ENCODE results near the gene GDF10.

GDF10 gene

DNA sequence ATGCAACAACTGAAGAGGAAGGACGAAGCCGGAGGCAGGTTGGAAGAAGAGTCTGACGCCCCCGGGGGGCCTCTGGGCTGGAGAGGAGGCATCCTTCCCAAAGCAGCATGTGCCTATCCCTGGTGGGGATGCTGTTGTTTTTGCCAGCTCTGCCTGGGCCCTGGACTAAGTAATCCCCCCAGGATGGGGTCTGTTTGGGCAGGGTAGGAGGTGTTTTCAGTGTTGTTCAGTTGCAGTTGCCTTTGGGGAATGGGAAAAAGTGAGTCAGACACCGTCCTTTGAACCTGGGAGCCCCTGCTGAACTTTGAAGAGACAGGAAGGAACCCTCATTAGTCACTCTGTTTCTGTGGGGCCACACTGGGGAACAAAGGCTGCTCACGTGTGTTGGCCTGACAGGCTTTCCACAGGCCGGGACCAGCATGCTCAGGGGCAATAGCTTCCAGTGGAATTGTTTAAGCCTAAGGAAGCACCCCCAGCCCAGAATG, 35.2 kb upstream of the GDF10 start:
- no peaks in the 10 kb centered on the region for H3K27me3 ChIP-seq (ENCODE audit: control insufficient read depth in 3 of 3, insufficient read depth in 3 of 3, low read depth in 1 of 3, low read length in 3 of 3)
- no peak overlapping the region for H3K23ac ChIP-seq (ENCODE audit: low read depth, low read length, poor library complexity)
- H3K14ac ChIP-seq (ENCODE audit: low read length) = no peak overlapping the region
- no peak overlapping the region for H4K8ac ChIP-seq (ENCODE audit: low read depth, low read length)
- H2BK5ac ChIP-seq (ENCODE audit: low read length) = no peak overlapping the region
- H2BK15ac ChIP-seq (ENCODE audit: low read length) = no peak overlapping the region
- H3K36me3 ChIP-seq (replicated peaks in 1 of 2; ENCODE audit: control insufficient read depth in 2 of 2, insufficient read depth in 2 of 2, low read length in 2 of 2) = no peaks in the 10 kb centered on the region
- H3K18ac ChIP-seq (ENCODE audit: low read length) = no peak overlapping the region
- no CpG with 5 or more reads among the region's 7 CpGs for WGBS, 2 donors (ENCODE audit: extremely low coverage in 2 of 2, insufficient read length in 2 of 2, insufficient replicate concordance in 1 of 2)
- H3K27ac ChIP-seq (replicated peaks; ENCODE audit: low read length) = no peak overlapping the region
- H3K9me3 ChIP-seq (replicated peaks in 1 of 2; ENCODE audit: control insufficient read depth in 2 of 2, insufficient read depth in 1 of 2, low read depth in 1 of 2, low read length in 2 of 2) = peaks cover 4 to 22% of the 10 kb centered on the region in 2 donors
- H3K4me1 ChIP-seq (ENCODE audit: control insufficient read depth in 2 of 2, insufficient read depth in 1 of 2, low read depth in 1 of 2, low read length in 2 of 2) = peaks cover 0 to 12% of the 10 kb centered on the region in 2 donors
- no peak overlapping the region for H2AK5ac ChIP-seq (ENCODE audit: low read depth, low read length)
- no peaks in the 10 kb centered on the region for H3K79me1 ChIP-seq (ENCODE audit: low read depth, low read length)
- no peak overlapping the region for H3K4ac ChIP-seq (ENCODE audit: low read length)
- H2AFZ ChIP-seq (ENCODE audit: low read length) = peak overlapping the region; percentile 43
- H2BK12ac ChIP-seq (ENCODE audit: low read length) = no peak overlapping the region
- DNase-seq (ENCODE audit: low spot score) = no peak
- H2BK120ac ChIP-seq (ENCODE audit: low read depth, low read length) = no peak overlapping the region
- H3K4me3 ChIP-seq (ENCODE audit: low read length in 2 of 2) = no peak overlapping the region
- no peak overlapping the region for H4K91ac ChIP-seq (ENCODE audit: low read depth, low read length, poor library complexity)
- H3K4me2 ChIP-seq (ENCODE audit: insufficient read depth, low read length, poor library complexity, severe bottlenecking) = no peak overlapping the region
- no peak overlapping the region for H3K9ac ChIP-seq (ENCODE audit: low read depth, low read length, poor library complexity)

DNA sequence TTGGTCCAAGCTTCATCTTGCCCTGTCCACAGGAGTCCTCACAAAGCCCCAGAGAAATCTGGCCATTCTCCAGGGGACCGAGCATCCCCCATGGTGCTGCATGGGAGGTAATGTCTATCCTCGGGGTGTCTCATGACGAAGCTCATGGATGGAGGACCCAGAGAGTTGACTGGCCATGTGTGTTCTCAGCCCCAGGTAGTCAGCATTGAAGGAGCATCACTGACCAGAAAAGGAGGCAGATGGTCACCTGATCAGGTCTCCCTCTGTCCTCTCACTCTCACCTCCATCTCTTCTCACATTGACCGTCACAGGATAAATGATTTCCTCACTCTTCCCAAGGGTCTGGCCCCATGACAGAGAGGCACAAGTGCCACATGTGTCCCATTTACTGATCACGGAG, 33.4 kb upstream of the GDF10 start:
- no peak overlapping the region for H3K4me2 ChIP-seq (ENCODE audit: insufficient read depth, low read length, poor library complexity, severe bottlenecking)
- H3K27me3 ChIP-seq (ENCODE audit: control insufficient read depth in 3 of 3, insufficient read depth in 3 of 3, low read depth in 1 of 3, low read length in 3 of 3) = no peaks in the 10 kb centered on the region
- H2BK12ac ChIP-seq (ENCODE audit: low read length) = no peak overlapping the region
- H3K18ac ChIP-seq (ENCODE audit: low read length) = no peak overlapping the region
- no peak overlapping the region for H3K9ac ChIP-seq (ENCODE audit: low read depth, low read length, poor library complexity)
- peaks cover 0 to 12% of the 10 kb centered on the region in 2 donors for H3K4me1 ChIP-seq (ENCODE audit: control insufficient read depth in 2 of 2, insufficient read depth in 1 of 2, low read depth in 1 of 2, low read length in 2 of 2)
- H3K14ac ChIP-seq (ENCODE audit: low read length) = no peak overlapping the region
- no peaks in the 10 kb centered on the region for H3K79me1 ChIP-seq (ENCODE audit: low read depth, low read length)
- DNase-seq (ENCODE audit: low spot score) = no peak
- H3K27ac ChIP-seq (replicated peaks; ENCODE audit: low read length) = no peak overlapping the region
- H2BK5ac ChIP-seq (ENCODE audit: low read length) = no peak overlapping the region
- no peaks in the 10 kb centered on the region for H3K36me3 ChIP-seq (replicated peaks in 1 of 2; ENCODE audit: control insufficient read depth in 2 of 2, insufficient read depth in 2 of 2, low read length in 2 of 2)
- no peak overlapping the region for H3K23ac ChIP-seq (ENCODE audit: low read depth, low read length, poor library complexity)
- H3K9me3 ChIP-seq (replicated peaks in 1 of 2; ENCODE audit: control insufficient read depth in 2 of 2, insufficient read depth in 1 of 2, low read depth in 1 of 2, low read length in 2 of 2) = peaks cover 4 to 22% of the 10 kb centered on the region in 2 donors
- no peak overlapping the region for H3K4me3 ChIP-seq (ENCODE audit: low read length in 2 of 2)
- H4K91ac ChIP-seq (ENCODE audit: low read depth, low read length, poor library complexity) = peak overlapping the region; percentile 6
- H4K8ac ChIP-seq (ENCODE audit: low read depth, low read length) = no peak overlapping the region
- no peak overlapping the region for H2AFZ ChIP-seq (ENCODE audit: low read length)
- no peak overlapping the region for H2AK5ac ChIP-seq (ENCODE audit: low read depth, low read length)
- H2BK120ac ChIP-seq (ENCODE audit: low read depth, low read length) = no peak overlapping the region
- no peak overlapping the region for H3K4ac ChIP-seq (ENCODE audit: low read length)
- H2BK15ac ChIP-seq (ENCODE audit: low read length) = no peak overlapping the region
- WGBS, 2 donors (ENCODE audit: extremely low coverage in 2 of 2, insufficient read length in 2 of 2, insufficient replicate concordance in 1 of 2) = no CpG with 5 or more reads among the region's 5 CpGs

GRCh38 chr10:47268696-47269095, 31.3 kb upstream of the GDF10 start:
- Histone ChIP-seq H3K14ac (ENCODE audit: low read length) (no peak overlapping the region), H2BK15ac (ENCODE audit: low read length) (no peak overlapping the region), H3K4me3 (ENCODE audit: low read length in 2 of 2) (no peak overlapping the region), H4K91ac (ENCODE audit: low read depth, low read length, poor library complexity) (no peak overlapping the region), H3K4me1 (ENCODE audit: control insufficient read depth in 2 of 2, insufficient read depth in 1 of 2, low read depth in 1 of 2, low read length in 2 of 2) (no peaks in the 10 kb centered on the region), H3K4me2 (ENCODE audit: insufficient read depth, low read length, poor library complexity, severe bottlenecking) (no peak overlapping the region), H4K8ac (ENCODE audit: low read depth, low read length) (no peak overlapping the region), H3K4ac (ENCODE audit: low read length) (no peak overlapping the region), H3K27me3 (ENCODE audit: control insufficient read depth in 3 of 3, insufficient read depth in 3 of 3, low read depth in 1 of 3, low read length in 3 of 3) (no peaks in the 10 kb centered on the region), H2BK5ac (ENCODE audit: low read length) (no peak overlapping the region), H3K36me3 (replicated peaks in 1 of 2; ENCODE audit: control insufficient read depth in 2 of 2, insufficient read depth in 2 of 2, low read length in 2 of 2) (no peaks in the 10 kb centered on the region), H3K18ac (ENCODE audit: low read length) (no peak overlapping the region), H3K9ac (ENCODE audit: low read depth, low read length, poor library complexity) (no peak overlapping the region), H3K9me3 (replicated peaks in 1 of 2; ENCODE audit: control insufficient read depth in 2 of 2, insufficient read depth in 1 of 2, low read depth in 1 of 2, low read length in 2 of 2) (peaks cover 2 to 27% of the 10 kb centered on the region in 2 donors), H2BK12ac (ENCODE audit: low read length) (no peak overlapping the region), H2AFZ (ENCODE audit: low read length) (no peak overlapping the region), H3K23ac (ENCODE audit: low read depth, low read length, poor library complexity) (no peak overlapping the region), H3K27ac (replicated peaks; ENCODE audit: low read length) (no peak overlapping the region), H2BK120ac (ENCODE audit: low read depth, low read length) (no peak overlapping the region), H3K79me1 (ENCODE audit: low read depth, low read length) (no peaks in the 10 kb centered on the region), H2AK5ac (ENCODE audit: low read depth, low read length) (no peak overlapping the region)
- WGBS, 2 donors (ENCODE audit: extremely low coverage in 2 of 2, insufficient read length in 2 of 2, insufficient replicate concordance in 1 of 2) = no CpG with 5 or more reads among the region's 9 CpGs
- DNase-seq (ENCODE audit: low spot score) = no peak

- Histone ChIP-seq H3K23ac (ENCODE audit: low read depth, low read length, poor library complexity) (no peak overlapping the region), H4K8ac (ENCODE audit: low read depth, low read length) (no peak overlapping the region), H3K18ac (ENCODE audit: low read length) (no peak overlapping the region), H3K79me1 (ENCODE audit: low read depth, low read length) (no peaks in the 10 kb centered on the region), H3K4me3 (ENCODE audit: low read length in 2 of 2) (no peak overlapping the region), H3K14ac (ENCODE audit: low read length) (no peak overlapping the region), H3K4ac (ENCODE audit: low read length) (no peak overlapping the region), H2BK12ac (ENCODE audit: low read length) (no peak overlapping the region), H2BK120ac (ENCODE audit: low read depth, low read length) (no peak overlapping the region), H2AK5ac (ENCODE audit: low read depth, low read length) (no peak overlapping the region), H3K27ac (replicated peaks; ENCODE audit: low read length) (no peak overlapping the region), H3K36me3 (replicated peaks in 1 of 2; ENCODE audit: control insufficient read depth in 2 of 2, insufficient read depth in 2 of 2, low read length in 2 of 2) (no peaks in the 10 kb centered on the region), H3K4me1 (ENCODE audit: control insufficient read depth in 2 of 2, insufficient read depth in 1 of 2, low read depth in 1 of 2, low read length in 2 of 2) (no peaks in the 10 kb centered on the region), H2AFZ (ENCODE audit: low read length) (no peak overlapping the region), H2BK5ac (ENCODE audit: low read length) (no peak overlapping the region), H2BK15ac (ENCODE audit: low read length) (no peak overlapping the region), H3K4me2 (ENCODE audit: insufficient read depth, low read length, poor library complexity, severe bottlenecking) (no peak overlapping the region), H4K91ac (ENCODE audit: low read depth, low read length, poor library complexity) (no peak overlapping the region), H3K9ac (ENCODE audit: low read depth, low read length, poor library complexity) (no peak overlapping the region), H3K27me3 (ENCODE audit: control insufficient read depth in 3 of 3, insufficient read depth in 3 of 3, low read depth in 1 of 3, low read length in 3 of 3) (no peaks in the 10 kb centered on the region), H3K9me3 (replicated peaks in 1 of 2; ENCODE audit: control insufficient read depth in 2 of 2, insufficient read depth in 1 of 2, low read depth in 1 of 2, low read length in 2 of 2) (peaks cover 0 to 21% of the 10 kb centered on the region in 2 donors)
- no CpG with 5 or more reads among the region's 5 CpGs for WGBS, 2 donors (ENCODE audit: extremely low coverage in 2 of 2, insufficient read length in 2 of 2, insufficient replicate concordance in 1 of 2)
- no peak for DNase-seq (ENCODE audit: low spot score)
Measured at GRCh38 chr10:47269294-47269693, 30.7 kb upstream of the GDF10 start.

Data from neuronal stem cell (in vitro differentiated cells).